ENCODE data around the gene VWCE.

DNA sequence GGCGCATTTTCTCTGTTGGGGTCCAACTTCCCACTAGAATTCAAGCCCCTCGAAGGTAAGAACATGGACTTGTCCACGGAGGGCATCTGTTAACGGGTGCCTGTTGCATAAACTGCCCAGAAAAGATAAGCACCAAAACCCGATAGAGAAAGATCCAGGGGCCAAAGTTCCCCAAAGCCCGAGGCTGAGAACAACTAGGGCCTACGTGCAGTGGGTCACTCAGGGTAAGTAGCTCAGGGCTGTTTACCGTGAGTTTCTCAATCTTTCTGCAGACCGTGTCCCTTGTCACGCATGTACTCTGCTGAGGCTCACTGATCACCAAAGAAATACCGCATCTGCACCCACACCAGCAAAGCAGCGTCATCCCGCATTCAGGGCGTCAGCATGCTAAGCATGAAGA lies 29.8 kb downstream of the VWCE start:
- TF ChIP-seq POLR2AphosphoS5 (IDR thresholded peaks at IDR 0.05) (no peak), CTCF (IDR thresholded peaks at IDR 0.05) (no peak), POLR2A (IDR thresholded peaks at IDR 0.05) (no peak), EP300 (IDR thresholded peaks at IDR 0.05) (no peak)
